C4-2B (cell line): ENCODE data around the gene GLI1.
"Not testable (repeated sequence)": the region's sequence is repeated elsewhere in the genome, so short reads cannot be mapped to it uniquely, and the experiment has no call there.

Experiments
- H3K27ac ChIP-seq: fragments of 450-650 bp; 2 replicates; pipeline ENCODE4 v1.5.1; 2017
- ZFX ChIP-seq: fragments of 450-650 bp; IDR thresholded peaks from 2 replicates; pipeline ENCODE4 v1.6.1; 2017
- TF ChIP-seq, protein P1 (sequence below): fragments of 450-650 bp; conservative IDR thresholded peaks from 2 replicates; pipeline ENCODE4 v1.5.1; 2017; ENCODE audit warnings: mild to moderate bottlenecking

Gene GLI1

DNA sequence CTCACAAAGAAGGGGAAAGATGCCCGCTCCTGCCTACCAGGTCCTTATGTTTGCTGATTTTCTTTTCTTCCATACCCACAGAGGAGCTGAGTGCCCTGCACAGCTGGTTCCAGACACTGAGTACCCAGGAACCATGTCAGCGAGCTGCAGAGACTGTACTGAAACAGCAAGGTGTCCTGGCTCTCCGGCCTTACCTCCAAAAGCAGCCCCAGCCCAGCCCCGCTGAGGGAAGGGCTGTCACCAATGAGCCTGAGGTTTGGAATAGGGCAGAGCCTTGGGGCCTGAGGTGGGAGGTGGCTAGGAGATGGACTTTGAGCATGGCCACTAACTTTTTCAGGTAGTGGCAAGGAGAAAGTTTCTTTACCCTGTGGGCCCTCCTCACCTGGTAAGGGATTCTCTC is 30.5 kb downstream of the GLI1 start:
- TF ChIP-seq, protein P1, sequence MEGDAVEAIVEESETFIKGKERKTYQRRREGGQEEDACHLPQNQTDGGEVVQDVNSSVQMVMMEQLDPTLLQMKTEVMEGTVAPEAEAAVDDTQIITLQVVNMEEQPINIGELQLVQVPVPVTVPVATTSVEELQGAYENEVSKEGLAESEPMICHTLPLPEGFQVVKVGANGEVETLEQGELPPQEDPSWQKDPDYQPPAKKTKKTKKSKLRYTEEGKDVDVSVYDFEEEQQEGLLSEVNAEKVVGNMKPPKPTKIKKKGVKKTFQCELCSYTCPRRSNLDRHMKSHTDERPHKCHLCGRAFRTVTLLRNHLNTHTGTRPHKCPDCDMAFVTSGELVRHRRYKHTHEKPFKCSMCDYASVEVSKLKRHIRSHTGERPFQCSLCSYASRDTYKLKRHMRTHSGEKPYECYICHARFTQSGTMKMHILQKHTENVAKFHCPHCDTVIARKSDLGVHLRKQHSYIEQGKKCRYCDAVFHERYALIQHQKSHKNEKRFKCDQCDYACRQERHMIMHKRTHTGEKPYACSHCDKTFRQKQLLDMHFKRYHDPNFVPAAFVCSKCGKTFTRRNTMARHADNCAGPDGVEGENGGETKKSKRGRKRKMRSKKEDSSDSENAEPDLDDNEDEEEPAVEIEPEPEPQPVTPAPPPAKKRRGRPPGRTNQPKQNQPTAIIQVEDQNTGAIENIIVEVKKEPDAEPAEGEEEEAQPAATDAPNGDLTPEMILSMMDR = no peak
- no peak for TF ChIP-seq ZFX
- H3K27ac ChIP-seq = no peak overlapping the region

- no peak overlapping the region for H3K27ac ChIP-seq
- TF ChIP-seq ZFX = no peak
- TF ChIP-seq, protein P1 = no peak; the same call in 1 of the 2 replicates
Observed at GRCh38 chr12:57491393-57492280, 32.1 kb downstream of the GLI1 start.

GRCh38 chr12:57495051-57495701 is 35.6 kb downstream of the GLI1 start:
- H3K27ac ChIP-seq = not testable (repeated sequence)

- TF ChIP-seq, protein P1 = no peak
- H3K27ac ChIP-seq = no peak overlapping the region
Observed at GRCh38 chr12:57496822-57497221, 37.2 kb downstream of the GLI1 start.

DNA sequence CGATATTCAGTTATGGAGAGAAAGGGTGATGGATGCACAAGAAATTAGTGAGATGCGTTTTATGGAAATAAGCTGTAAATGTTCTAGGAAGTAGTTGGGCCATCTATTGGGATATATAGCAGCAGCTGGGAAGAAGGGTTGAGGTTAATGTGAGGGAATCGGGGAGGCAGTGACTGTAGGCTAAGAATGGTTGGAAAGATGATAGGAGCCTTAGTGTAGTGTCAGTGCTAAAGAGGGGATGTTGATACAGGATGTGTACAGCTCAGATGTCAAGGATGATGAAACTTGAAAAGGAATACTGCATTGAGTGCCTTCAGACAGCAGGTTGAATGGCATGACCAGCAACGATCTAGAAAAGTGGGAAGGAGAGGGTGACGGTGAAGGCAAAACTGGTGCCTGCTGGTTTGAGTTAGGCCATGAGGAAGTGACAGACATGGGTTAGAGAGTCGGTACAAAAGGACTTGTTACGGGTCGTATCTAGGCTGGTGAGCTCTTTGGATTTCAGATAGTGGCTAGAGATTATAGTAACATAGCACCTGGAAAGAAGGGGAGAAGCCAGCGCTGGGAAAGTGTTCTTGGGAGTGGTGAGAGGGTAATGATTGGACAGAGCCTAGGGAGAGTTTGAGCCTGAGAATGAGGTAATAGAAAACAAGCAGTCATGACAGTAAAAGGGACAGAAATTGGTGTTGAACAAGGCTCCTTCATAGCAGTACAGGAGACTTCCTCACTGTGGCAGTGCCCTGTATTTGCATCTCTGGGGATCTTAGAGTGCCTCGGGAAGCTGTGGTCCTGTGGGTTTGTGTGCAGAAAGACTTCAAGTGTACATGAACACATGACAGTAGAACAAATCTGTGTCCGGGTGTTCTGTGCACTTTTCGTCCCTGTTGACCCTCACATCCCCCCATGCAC is 37.9 kb downstream of the GLI1 start:
- TF ChIP-seq, protein P1 = no peak
- no peak overlapping the region for H3K27ac ChIP-seq

DNA sequence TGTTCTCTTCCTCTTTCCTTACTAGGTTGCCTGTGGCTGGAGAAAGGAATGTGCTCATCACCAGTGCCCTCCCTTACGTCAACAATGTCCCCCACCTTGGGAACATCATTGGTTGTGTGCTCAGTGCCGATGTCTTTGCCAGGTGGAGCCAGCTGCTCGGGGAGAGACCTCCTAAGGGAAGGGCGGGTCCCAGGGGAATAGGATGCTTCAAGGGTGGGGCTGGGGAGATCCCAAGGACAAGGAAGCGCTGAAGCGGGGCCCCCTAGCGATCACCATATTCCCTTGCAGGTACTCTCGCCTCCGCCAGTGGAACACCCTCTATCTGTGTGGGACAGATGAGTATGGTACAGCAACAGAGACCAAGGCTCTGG is 38.5 kb downstream of the GLI1 start:
- TF ChIP-seq ZFX = no peak
- TF ChIP-seq, protein P1 = no peak
- H3K27ac ChIP-seq = no peak overlapping the region

- H3K27ac ChIP-seq = no peak overlapping the region
- TF ChIP-seq, protein P1 = no peak
- no peak for TF ChIP-seq ZFX
Observed at GRCh38 chr12:57498571-57498970, 39.0 kb downstream of the GLI1 start.
